ENCODE results near the gene HOXA5. TPM values are rescaled to one million over a fixed set of nuclear protein-coding genes. Genes with fewer than 3 reads are reported as not detected.

The HOXA5 gene
- total and polyA plus RNA-seq, 10 of the 15 experiments (the other 5 are each of a cell fraction or from before 2014, with no cell fraction given) = 0.05 to 0.13 TPM; not detected in 8

DNA sequence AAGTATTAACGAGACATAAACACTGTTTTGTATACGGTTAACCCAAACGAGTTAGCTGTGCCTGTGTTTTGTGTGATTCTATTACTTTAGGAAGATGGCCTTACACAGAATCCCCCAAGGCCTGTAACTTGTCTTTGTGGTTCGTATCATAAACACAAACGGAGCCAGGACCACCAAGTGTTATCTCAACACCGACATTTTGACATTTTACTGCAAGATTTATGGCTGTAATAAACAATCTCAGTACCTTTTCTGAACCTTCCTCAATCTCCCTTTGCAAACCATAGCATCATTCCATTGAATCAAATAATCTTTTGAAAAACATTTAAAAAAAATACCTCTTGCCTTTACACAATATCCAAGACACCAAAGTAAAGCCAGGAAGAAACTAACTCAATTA is 10.5 kb downstream of the HOXA5 start:
- H3K27me3 ChIP-seq (replicated peaks in 1 of 2; ENCODE audit: control insufficient read depth in 2 of 2, insufficient read depth in 2 of 2, low read length in 1 of 2) = peaks cover 2 to 7% of the 10 kb centered on the region in 2 experiments; a peak in 3 of 4 replicates
- no peak overlapping the region for H3K27ac ChIP-seq (ENCODE audit: control insufficient read depth, insufficient read depth)
- ChIA-PET RAD21 (ENCODE audit: unreplicated experiment) (no interaction called here), SMC1A (ENCODE audit: uncharacterized antibody, unreplicated experiment) (interaction anchor here (0.8 to 2.2 kb wide), 3 partner anchors 17 to 277 kb away, joined by 3 to 7 read pairs (median 5); no protein-coding TSS in a partner anchor), CTCF (interaction anchor here (0.6 to 0.7 kb wide), 2 partner anchors 64 to 156 kb away, joined by 3 read pairs; no protein-coding TSS in a partner anchor), POLR2A (no interaction called here)
- no peaks in the 10 kb centered on the region for H3K79me2 ChIP-seq (ENCODE audit: control insufficient read depth, insufficient read depth, low read length)
- no TSS peak for BruUV-seq (replicated peaks)
- no peaks in the 10 kb centered on the region; the same call in 2 of the 3 replicates for H3K9me3 ChIP-seq (replicated peaks; ENCODE audit: control insufficient read depth, insufficient read depth, low read length)
- H2AFZ ChIP-seq (ENCODE audit: control insufficient read depth, low read depth, low read length) = no peak overlapping the region
- no peak for ATAC-seq
- in situ Hi-C loops (cut with MboI) = no loop called here
- no peak overlapping the region for H3K4me2 ChIP-seq (ENCODE audit: control insufficient read depth, insufficient read depth)
- FAIRE-seq = no peak
- DNase-seq (ENCODE audit: low read depth, low spot score) = no peak
- H4K20me1 ChIP-seq (ENCODE audit: control insufficient read depth, insufficient read depth) = no peaks in the 10 kb centered on the region
- 41% methylated on average over 6 of the region's 6 CpGs for WGBS (ENCODE audit: insufficient coverage, insufficient replicate concordance, low lambda C conversion rate, missing lambda C conversion rate)
- intact Hi-C loops (cut with micrococcal nuclease; ENCODE audit: unreplicated experiment) = no loop called here
- no peaks in the 10 kb centered on the region; the same call in 1 of the 2 replicates for H3K4me1 ChIP-seq (ENCODE audit: control insufficient read depth, insufficient read depth, low read length)
- no peak overlapping the region for H3K9ac ChIP-seq (ENCODE audit: control insufficient read depth, insufficient read depth, low read length)
- no peak for TF ChIP-seq STAT1 (conservative IDR thresholded peaks at IDR 0.05)
- TF ChIP-seq NFYB (IDR thresholded peaks at IDR 0.05; ENCODE audit: insufficient read depth, low read depth, low read length) = no peak
- no peak for TF ChIP-seq MYC (IDR thresholded peaks at IDR 0.05; ENCODE audit: insufficient read depth, insufficient read length, insufficient replicate concordance, low read length, severe bottlenecking)
- TF ChIP-seq, protein P1, sequence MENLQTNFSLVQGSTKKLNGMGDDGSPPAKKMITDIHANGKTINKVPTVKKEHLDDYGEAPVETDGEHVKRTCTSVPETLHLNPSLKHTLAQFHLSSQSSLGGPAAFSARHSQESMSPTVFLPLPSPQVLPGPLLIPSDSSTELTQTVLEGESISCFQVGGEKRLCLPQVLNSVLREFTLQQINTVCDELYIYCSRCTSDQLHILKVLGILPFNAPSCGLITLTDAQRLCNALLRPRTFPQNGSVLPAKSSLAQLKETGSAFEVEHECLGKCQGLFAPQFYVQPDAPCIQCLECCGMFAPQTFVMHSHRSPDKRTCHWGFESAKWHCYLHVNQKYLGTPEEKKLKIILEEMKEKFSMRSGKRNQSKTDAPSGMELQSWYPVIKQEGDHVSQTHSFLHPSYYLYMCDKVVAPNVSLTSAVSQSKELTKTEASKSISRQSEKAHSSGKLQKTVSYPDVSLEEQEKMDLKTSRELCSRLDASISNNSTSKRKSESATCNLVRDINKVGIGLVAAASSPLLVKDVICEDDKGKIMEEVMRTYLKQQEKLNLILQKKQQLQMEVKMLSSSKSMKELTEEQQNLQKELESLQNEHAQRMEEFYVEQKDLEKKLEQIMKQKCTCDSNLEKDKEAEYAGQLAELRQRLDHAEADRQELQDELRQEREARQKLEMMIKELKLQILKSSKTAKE (IDR thresholded peaks at IDR 0.05; ENCODE audit: low read depth, poor library complexity, severe bottlenecking) = no peak
- TF ChIP-seq, protein P2, sequence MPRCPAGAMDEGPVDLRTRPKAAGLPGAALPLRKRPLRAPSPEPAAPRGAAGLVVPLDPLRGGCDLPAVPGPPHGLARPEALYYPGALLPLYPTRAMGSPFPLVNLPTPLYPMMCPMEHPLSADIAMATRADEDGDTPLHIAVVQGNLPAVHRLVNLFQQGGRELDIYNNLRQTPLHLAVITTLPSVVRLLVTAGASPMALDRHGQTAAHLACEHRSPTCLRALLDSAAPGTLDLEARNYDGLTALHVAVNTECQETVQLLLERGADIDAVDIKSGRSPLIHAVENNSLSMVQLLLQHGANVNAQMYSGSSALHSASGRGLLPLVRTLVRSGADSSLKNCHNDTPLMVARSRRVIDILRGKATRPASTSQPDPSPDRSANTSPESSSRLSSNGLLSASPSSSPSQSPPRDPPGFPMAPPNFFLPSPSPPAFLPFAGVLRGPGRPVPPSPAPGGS (IDR thresholded peaks at IDR 0.05; ENCODE audit: borderline replicate concordance, insufficient read depth, low read depth, low read length, poor library complexity, severe bottlenecking) = no peak
- TF ChIP-seq HDAC6 (IDR thresholded peaks at IDR 0.05; ENCODE audit: unreplicated experiment) = no peak
- no peak for TF ChIP-seq IKZF2 (IDR thresholded peaks at IDR 0.05)
- TF ChIP-seq EGR1 (IDR thresholded peaks at IDR 0.05; ENCODE audit: borderline replicate concordance in 1 of 2, low read depth in 2 of 2, low read length in 2 of 2) = no peak
- TF ChIP-seq WRNIP1 (IDR thresholded peaks at IDR 0.05; ENCODE audit: borderline replicate concordance, low read depth, low read length) = no peak
- no peak for TF ChIP-seq KLF5 (IDR thresholded peaks at IDR 0.05; ENCODE audit: partially characterized antibody)
- TF ChIP-seq CREM (IDR thresholded peaks at IDR 0.05; ENCODE audit: low read depth) = no peak
- TF ChIP-seq RFX5 (IDR thresholded peaks at IDR 0.05; ENCODE audit: low read depth, low read length) = no peak
- TF ChIP-seq, protein P3, sequence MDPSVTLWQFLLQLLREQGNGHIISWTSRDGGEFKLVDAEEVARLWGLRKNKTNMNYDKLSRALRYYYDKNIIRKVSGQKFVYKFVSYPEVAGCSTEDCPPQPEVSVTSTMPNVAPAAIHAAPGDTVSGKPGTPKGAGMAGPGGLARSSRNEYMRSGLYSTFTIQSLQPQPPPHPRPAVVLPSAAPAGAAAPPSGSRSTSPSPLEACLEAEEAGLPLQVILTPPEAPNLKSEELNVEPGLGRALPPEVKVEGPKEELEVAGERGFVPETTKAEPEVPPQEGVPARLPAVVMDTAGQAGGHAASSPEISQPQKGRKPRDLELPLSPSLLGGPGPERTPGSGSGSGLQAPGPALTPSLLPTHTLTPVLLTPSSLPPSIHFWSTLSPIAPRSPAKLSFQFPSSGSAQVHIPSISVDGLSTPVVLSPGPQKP (IDR thresholded peaks at IDR 0.05; ENCODE audit: low read depth, low read length) = no peak
- H3K36me3 ChIP-seq (ENCODE audit: control insufficient read depth in 2 of 2, insufficient read depth in 2 of 2, low read length in 1 of 2) = no peaks in the 10 kb centered on the region
- H3K4me3 ChIP-seq = no peak overlapping the region
